T-helper 1 cell treated with Interleukin-12 subunit alpha and Interleukin-12 subunit beta and Interleukin-4 antibody, amounts not matched to agents 30 μg/mL and 1 μg/mL, for 36 hours (primary cell): ENCODE data around the gene SOX6.

Source experiments
- H3K27ac Mint-ChIP-seq: one replicate; pipeline ENCODE4 v1.8.0; 2021; ENCODE audit warnings: mild to moderate bottlenecking, mixed read lengths
- H3K27me3 Mint-ChIP-seq: one replicate; pipeline ENCODE4 v1.8.0; 2021; ENCODE audit warnings: low read depth, mixed read lengths
- H3K36me3 Mint-ChIP-seq: one replicate; pipeline ENCODE4 v1.8.0; 2021; ENCODE audit warnings: low read depth, mixed read lengths
- H3K4me1 Mint-ChIP-seq: one replicate; pipeline ENCODE4 v1.8.0; 2021; ENCODE audit warnings: low read depth, mixed read lengths
- H3K4me3 Mint-ChIP-seq: one replicate; pipeline ENCODE4 v1.8.0; 2021; ENCODE audit warnings: mild to moderate bottlenecking, moderate library complexity, mixed read lengths
- H3K9me3 Mint-ChIP-seq: one replicate; pipeline ENCODE4 v1.8.0; 2021; ENCODE audit warnings: mixed read lengths

SOX6 gene

DNA sequence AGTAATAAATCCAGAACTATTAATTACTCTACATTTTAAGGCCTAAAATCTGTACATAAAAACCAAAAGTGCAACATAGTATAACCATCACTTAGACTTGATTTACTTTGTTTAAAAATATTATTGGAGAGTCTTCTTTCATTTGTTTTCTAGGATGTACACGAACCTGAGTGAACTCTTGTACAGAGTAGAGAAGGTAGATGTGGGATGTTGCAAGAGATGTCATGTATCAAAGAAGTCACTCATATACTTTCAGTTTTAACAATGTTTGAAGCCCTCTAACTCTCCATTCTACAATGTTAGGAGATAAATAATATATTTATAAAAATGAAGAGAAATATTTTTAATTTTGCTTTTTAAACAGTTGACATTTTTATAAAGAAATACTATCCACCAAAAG is 38.6 kb downstream of the SOX6 start:
- Mint-ChIP-seq H3K27me3 (no peaks in the 10 kb centered on the region), H3K4me3 (no peak overlapping the region), H3K4me1 (no peaks in the 10 kb centered on the region), H3K27ac (no peak overlapping the region), H3K9me3 (no peaks in the 10 kb centered on the region), H3K36me3 (no peaks in the 10 kb centered on the region)

DNA sequence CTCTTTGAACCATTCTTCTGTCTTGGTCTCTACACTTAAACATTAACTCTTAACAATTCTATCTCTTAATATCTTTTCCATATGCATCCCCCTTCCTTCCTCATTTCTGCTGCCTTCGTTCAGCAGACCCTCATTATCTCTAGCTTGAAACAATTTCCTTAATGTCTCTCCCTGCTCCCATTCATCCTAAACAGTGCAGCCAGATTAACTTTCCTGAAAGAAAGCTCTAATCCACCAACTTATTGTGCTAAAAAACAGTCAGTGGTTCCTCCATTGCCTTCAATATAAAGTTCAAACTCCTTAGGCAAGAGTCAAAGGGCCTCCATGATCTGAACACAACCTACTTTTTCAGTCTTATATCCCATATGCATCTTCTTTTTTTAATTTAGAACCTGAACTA is 42.5 kb downstream of the SOX6 start:
- no peaks in the 10 kb centered on the region for H3K36me3 Mint-ChIP-seq
- H3K9me3 Mint-ChIP-seq: no peaks in the 10 kb centered on the region
- no peaks in the 10 kb centered on the region for H3K4me1 Mint-ChIP-seq
- H3K27ac Mint-ChIP-seq: no peak overlapping the region
- no peak overlapping the region for H3K4me3 Mint-ChIP-seq
- H3K27me3 Mint-ChIP-seq: no peaks in the 10 kb centered on the region

DNA sequence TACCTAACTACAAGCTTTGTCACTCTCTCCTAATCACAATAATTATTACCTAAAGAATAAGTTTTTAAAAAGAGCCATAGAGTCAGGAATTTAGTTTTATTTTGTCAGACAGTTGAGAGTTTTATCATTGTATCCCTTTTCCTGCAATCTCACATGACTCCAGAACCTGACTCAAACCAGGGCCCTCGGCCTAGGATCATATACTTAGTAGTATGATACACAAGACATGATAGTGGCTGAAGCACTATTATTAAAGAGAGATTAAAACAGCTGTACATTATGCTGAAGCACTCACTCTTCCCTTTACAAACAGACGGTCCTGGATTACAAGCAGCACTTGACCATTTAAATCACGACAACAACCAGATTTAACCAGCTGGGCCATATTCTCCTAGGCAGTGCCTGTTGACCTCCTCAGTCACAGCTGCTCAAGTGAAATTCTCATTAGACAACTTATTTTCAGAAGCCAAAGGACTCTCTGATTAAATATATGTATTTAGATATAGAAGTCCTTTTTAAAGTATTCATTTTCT is 44.0 kb downstream of the SOX6 start:
- Mint-ChIP-seq H3K4me1 (no peaks in the 10 kb centered on the region), H3K27ac (no peak overlapping the region), H3K36me3 (no peaks in the 10 kb centered on the region), H3K4me3 (no peak overlapping the region), H3K27me3 (no peaks in the 10 kb centered on the region), H3K9me3 (no peaks in the 10 kb centered on the region)

DNA sequence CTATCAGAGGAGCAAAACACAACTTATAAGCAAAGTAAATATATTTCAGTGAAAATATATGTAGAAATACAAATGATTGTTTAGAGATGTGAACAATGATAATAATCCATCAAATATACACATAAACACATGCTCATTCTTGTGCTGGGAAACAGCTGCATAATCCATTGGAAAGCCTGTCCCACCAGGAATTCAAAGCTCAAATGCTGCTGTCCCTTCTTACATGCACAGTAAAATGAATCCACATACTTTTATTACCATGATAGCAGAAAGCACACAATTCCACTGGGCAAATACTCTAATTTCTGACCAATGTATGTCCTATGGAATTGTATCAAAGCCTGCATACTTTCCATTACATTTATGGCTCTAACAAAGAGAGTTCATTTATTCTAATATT is 44.5 kb downstream of the SOX6 start:
- no peaks in the 10 kb centered on the region for H3K36me3 Mint-ChIP-seq

DNA sequence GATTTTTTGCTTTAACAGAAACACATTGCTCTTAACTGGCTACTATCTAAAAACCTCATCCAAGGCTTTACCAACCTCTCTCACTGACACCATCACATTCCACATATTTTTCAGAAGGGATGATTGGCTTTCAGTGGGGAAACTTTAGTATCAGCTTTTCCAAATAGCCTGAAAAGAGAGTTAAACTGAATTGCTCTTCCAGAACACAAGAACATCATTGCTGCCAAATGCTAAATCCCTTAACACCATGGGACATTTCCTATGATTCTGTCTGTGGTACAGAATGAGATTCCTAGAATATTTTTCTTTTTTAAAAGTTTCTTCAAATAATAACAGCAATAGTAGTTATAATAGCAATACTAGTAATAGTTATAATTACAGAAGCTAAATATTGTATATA is 45.4 kb downstream of the SOX6 start:
- H3K27me3 Mint-ChIP-seq: no peaks in the 10 kb centered on the region
- H3K4me3 Mint-ChIP-seq: no peak overlapping the region
- H3K27ac Mint-ChIP-seq: no peak overlapping the region
- H3K9me3 Mint-ChIP-seq: no peaks in the 10 kb centered on the region
- no peaks in the 10 kb centered on the region for H3K4me1 Mint-ChIP-seq
- no peaks in the 10 kb centered on the region for H3K36me3 Mint-ChIP-seq

More for the DNA sequence above, 44.5 kb downstream of the SOX6 start:
- Mint-ChIP-seq H3K4me1 (no peaks in the 10 kb centered on the region), H3K9me3 (no peaks in the 10 kb centered on the region), H3K27ac (no peak overlapping the region), H3K4me3 (no peak overlapping the region), H3K27me3 (no peaks in the 10 kb centered on the region)

DNA sequence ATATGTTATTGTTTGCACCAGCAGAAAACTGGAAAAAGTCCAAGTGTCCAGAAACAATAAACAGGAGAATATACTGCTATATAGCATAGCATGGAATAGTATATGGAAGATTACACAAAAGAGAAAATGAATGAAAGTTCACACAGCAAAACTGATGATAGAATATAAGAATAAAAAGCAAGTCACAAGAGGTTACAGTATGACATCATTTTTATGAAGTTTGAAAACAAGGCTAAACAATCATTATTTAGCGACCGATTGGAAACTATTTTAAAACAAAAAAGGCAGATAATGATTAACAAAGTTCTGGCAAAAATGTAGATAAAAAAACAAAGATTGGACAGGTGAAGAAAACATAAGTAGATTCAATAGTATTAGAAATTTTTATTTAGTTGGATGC is 47.1 kb downstream of the SOX6 start:
- Mint-ChIP-seq H3K36me3 (no peaks in the 10 kb centered on the region), H3K4me1 (no peaks in the 10 kb centered on the region), H3K4me3 (no peak overlapping the region), H3K9me3 (no peaks in the 10 kb centered on the region), H3K27me3 (no peaks in the 10 kb centered on the region), H3K27ac (no peak overlapping the region)

DNA sequence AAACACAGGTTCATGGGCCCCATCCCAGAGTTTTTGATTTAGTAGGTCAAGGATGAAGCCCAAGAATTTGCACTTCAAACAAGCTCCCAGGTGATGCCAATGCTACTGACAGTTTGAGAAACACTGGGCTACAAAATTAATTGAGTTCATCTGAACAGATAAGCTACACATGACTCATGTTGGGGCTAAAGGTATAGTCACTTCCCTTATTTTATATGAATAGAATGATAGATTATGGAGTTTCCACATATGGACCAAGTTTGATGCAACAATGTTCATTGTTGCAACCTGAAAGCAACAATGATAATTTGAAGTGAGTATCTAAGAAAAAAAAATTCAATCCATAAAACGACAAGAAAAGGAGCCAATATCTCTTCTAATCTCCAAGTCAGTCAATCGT is 54.9 kb downstream of the SOX6 start:
- H3K4me1 Mint-ChIP-seq: no peaks in the 10 kb centered on the region
- H3K27me3 Mint-ChIP-seq: no peaks in the 10 kb centered on the region
- H3K9me3 Mint-ChIP-seq: no peaks in the 10 kb centered on the region

DNA sequence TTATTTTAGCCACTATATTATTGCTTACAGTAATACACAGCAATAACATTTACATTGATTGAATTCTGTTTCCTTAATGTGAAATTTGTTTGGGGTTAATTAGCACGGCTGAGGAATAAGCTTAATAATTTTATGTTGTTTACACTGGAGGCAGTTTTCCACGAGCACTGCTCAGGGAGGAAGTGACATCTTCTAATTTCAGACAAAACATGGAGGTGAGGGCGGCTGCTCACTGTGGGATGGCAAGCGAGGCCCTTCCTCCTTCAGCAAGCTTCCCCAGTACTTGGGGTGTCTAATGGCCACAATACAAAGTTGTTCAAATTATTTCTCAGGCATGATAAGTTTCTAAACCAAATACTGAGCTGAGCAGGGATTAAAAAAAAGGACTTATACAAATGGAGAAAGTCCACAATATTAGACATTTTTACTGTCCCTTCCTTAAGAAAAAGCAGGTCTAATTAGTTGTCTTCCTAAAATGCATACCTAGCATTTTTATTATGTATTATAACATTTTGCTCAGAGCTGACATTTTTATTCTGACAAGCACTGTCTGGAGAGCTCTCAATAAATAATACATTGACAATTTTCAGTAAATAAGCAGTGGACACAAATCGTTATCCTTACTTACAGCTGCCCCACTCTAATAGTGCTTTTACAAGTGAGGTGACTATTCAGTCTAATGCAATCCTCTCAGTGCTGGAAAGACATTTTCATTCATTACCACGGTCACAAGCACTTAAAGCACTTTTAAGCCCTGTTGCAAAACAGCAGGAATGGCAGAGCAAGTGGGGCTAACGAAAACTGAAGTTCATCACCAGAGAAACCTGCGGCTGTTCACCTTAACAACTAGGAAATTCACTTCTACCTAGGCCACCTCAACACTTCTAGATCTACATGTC is 56.2 kb downstream of the SOX6 start:
- no peaks in the 10 kb centered on the region for H3K36me3 Mint-ChIP-seq
- H3K4me3 Mint-ChIP-seq: no peak overlapping the region
- no peaks in the 10 kb centered on the region for H3K4me1 Mint-ChIP-seq
- no peaks in the 10 kb centered on the region for H3K27me3 Mint-ChIP-seq
- no peaks in the 10 kb centered on the region for H3K9me3 Mint-ChIP-seq
- no peak overlapping the region for H3K27ac Mint-ChIP-seq

More for the DNA sequence above, 54.9 kb downstream of the SOX6 start:
- Mint-ChIP-seq H3K36me3 (no peaks in the 10 kb centered on the region), H3K4me3 (no peak overlapping the region), H3K27ac (no peak overlapping the region)

DNA sequence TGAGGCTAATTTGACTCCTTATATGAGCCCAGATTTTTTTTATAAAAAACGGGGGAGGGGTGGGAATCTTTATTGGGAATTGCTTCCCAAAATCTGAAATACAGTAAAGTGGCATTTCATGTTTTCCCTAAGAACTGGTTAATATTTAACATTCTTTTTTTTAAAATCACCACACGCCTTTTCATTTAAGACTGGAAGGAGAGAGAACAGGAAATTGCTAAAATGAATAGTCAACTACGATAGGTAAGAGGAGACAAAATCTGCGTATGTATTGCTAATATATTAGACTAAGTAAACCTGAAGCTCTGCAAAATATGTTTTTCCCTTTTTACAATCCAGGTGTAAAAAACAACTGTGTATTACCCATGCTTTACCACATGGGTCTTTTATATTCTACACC is 57.0 kb downstream of the SOX6 start:
- Mint-ChIP-seq H3K9me3 (no peaks in the 10 kb centered on the region), H3K27me3 (no peaks in the 10 kb centered on the region), H3K4me1 (no peaks in the 10 kb centered on the region), H3K27ac (no peak overlapping the region), H3K36me3 (no peaks in the 10 kb centered on the region), H3K4me3 (no peak overlapping the region)

DNA sequence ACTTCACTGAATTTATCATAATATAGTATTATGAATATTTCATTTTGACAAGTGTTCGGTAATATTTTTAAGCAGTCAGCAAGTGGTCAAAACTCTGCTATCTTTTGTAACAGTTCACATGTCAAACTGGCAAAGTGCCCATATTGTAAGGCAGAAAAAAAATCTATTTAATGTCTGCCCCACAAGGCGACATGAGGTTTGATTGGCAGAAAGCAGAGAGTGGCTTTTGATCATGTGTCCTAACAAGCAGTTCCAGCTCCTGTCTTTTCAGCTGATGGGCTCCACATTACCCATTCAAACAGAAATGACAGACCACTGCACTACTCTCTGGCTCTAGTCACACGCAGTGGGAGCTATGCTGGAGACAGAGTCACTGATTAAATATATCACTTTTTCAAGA is 59.0 kb downstream of the SOX6 start:
- no peak overlapping the region for H3K27ac Mint-ChIP-seq
- no peaks in the 10 kb centered on the region for H3K4me1 Mint-ChIP-seq
- no peaks in the 10 kb centered on the region for H3K27me3 Mint-ChIP-seq
- H3K9me3 Mint-ChIP-seq: no peaks in the 10 kb centered on the region
- no peak overlapping the region for H3K4me3 Mint-ChIP-seq
- no peaks in the 10 kb centered on the region for H3K36me3 Mint-ChIP-seq

DNA sequence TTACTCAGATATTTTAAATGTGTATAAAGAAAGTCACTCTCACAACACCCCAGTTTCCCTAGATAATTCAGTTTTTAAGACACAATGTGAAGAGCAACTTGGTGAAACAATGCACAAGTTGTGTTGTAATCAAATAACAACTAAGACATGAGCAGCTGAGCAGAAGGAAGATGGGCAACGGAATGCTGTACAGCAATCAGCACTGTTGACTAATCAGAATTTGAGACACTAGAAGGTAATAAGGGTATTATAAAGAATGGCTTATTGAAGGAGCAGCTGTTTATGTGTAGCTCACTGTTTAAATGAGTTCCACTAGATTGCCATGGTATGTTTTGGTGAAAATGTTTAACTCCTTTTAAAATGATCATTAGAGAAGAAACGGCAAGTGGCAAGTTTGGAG is 60.1 kb downstream of the SOX6 start:
- Mint-ChIP-seq H3K4me3 (no peak overlapping the region), H3K27me3 (no peaks in the 10 kb centered on the region), H3K4me1 (no peaks in the 10 kb centered on the region), H3K9me3 (no peaks in the 10 kb centered on the region), H3K36me3 (no peaks in the 10 kb centered on the region), H3K27ac (no peak overlapping the region)

DNA sequence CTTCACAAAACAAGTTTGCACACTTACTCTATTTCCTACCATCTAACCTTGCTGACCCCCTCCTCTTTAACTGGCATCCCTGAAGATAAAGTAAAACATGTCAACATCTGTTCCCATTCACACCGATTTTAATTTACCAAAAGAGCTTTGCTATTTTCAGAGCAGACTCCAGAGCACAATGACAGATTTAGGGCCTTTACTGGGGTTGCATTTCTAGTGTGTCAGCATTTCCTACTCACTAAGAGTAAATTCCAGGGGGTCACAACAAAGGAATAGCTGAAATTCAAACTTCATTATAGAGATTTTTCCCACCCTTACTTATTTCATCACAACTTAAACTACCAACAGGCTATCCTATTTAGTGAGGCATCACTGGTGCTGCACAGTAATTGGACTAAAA is 60.8 kb downstream of the SOX6 start:
- H3K4me1 Mint-ChIP-seq: no peaks in the 10 kb centered on the region
- no peak overlapping the region for H3K27ac Mint-ChIP-seq
- H3K36me3 Mint-ChIP-seq: no peaks in the 10 kb centered on the region
- H3K27me3 Mint-ChIP-seq: no peaks in the 10 kb centered on the region
- no peak overlapping the region for H3K4me3 Mint-ChIP-seq
- no peaks in the 10 kb centered on the region for H3K9me3 Mint-ChIP-seq

DNA sequence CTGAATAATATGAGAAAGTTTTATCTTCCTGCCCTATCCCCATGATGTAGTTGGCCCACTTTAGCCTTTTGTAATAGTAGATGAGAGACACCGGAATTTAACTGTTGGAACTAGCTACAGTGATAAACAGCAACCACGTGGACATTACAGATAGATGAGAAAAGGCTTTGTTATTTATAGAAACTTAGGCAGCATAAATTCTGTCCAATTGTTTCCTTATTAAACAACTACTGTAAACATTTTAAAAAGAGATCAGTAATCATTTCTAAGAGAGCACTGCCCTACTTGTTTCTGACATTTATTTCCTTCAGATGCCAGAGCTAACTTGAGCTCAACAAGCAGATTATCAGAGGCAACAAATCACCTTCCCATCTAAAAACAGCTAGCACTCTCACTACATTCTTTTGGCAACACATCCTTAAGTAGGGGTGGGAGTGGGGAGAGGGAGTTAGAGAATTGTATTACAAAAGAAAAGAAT is 63.1 kb downstream of the SOX6 start:
- H3K27ac Mint-ChIP-seq: no peak overlapping the region
- no peak overlapping the region for H3K4me3 Mint-ChIP-seq
- no peaks in the 10 kb centered on the region for H3K27me3 Mint-ChIP-seq
- H3K9me3 Mint-ChIP-seq: no peaks in the 10 kb centered on the region
- no peaks in the 10 kb centered on the region for H3K4me1 Mint-ChIP-seq
- no peaks in the 10 kb centered on the region for H3K36me3 Mint-ChIP-seq

DNA sequence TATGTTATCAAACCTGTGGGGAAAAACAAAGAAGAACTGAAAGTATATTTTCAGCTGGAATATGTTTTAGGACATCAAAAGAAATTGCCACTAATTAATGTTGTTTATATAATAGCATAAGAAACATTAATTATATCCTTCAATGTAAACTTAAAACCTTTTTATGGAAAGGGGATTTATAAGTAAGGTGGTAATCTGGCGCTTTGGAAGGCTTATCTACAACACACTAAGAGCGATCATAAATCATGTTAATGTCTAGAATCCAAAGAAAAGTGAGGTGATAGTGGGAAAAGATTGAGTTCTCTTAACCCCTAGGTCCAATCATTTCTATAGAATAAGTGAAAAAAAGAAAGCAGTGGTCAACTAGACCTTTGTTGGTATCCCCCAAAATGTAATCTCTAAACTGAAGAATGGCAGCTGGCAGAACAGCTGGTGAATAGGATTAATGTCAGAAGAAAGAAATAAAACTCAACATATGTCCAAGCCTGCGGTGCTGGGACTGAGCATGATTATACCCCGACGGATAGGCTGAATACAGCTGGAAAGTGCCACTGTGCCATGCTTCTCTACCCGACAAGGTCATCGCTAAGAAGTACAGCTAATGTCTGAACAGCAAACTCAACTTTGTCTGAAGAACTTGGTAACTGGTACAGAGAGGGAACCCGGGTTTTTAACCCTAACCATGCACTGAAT is 64.0 kb downstream of the SOX6 start:
- Mint-ChIP-seq H3K4me1 (no peaks in the 10 kb centered on the region), H3K27ac (no peak overlapping the region), H3K27me3 (no peaks in the 10 kb centered on the region), H3K4me3 (no peak overlapping the region), H3K36me3 (no peaks in the 10 kb centered on the region), H3K9me3 (no peaks in the 10 kb centered on the region)

DNA sequence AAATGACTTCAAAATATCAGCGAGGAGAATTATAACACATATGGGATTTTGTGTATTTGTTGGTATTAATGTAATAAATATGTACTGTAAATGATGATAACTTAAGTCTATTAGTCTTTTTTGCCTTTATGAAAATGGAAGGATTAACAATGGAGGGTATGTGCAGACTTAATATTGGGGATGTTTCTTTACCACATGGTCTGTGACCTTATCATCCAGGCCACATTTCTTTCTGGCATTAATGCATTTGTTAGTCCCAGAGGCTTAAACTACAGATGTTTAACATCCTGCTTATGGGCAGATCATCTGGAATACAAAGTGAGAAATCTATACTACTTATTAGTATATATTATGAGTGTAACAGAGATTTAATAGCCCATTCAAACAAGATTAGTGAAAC is 64.6 kb downstream of the SOX6 start:
- Mint-ChIP-seq H3K9me3 (no peaks in the 10 kb centered on the region), H3K4me1 (no peaks in the 10 kb centered on the region), H3K4me3 (no peak overlapping the region), H3K27ac (no peak overlapping the region), H3K27me3 (no peaks in the 10 kb centered on the region), H3K36me3 (no peaks in the 10 kb centered on the region)
